HG02623 (cell line): ENCODE data around the gene GAB1.
A peak's percentile ranks its signal among the peaks of the same experiment; 100 is the strongest.

Source experiments
- ATAC-seq: cut with Tn5 transposase; IDR thresholded peaks from one replicate; pipeline ENCODE4 v1.9.1; 2021; ENCODE audit warnings: moderate library complexity; ENCODE audit not compliant: unreplicated experiment

The GAB1 gene

GRCh38 chr4:143407888-143408287 lies 71.2 kb downstream of the GAB1 start:
- no peak for ATAC-seq

- ATAC-seq = no peak
Measured at GRCh38 chr4:143410015-143410414, 73.3 kb downstream of the GAB1 start.

GRCh38 chr4:143411527-143412419 lies 75.1 kb downstream of the GAB1 start:
- no peak for ATAC-seq

GRCh38 chr4:143412420-143412758 lies 75.7 kb downstream of the GAB1 start:
- ATAC-seq = no peak

GRCh38 chr4:143417679-143418403 lies 81.2 kb downstream of the GAB1 start:
- peak; percentile 88 for ATAC-seq

GRCh38 chr4:143420227-143420626 lies 83.6 kb downstream of the GAB1 start:
- no peak for ATAC-seq

- ATAC-seq = no peak
Measured at GRCh38 chr4:143421609-143422008, 84.9 kb downstream of the GAB1 start.

GRCh38 chr4:143424276-143424675 lies 87.6 kb downstream of the GAB1 start:
- ATAC-seq = no peak

- no peak for ATAC-seq
Measured at GRCh38 chr4:143431526-143432257, 95.0 kb downstream of the GAB1 start.

GRCh38 chr4:143432258-143432591 lies 95.5 kb downstream of the GAB1 start:
- ATAC-seq = no peak

- ATAC-seq = no peak
Measured at GRCh38 chr4:143433231-143433630, 96.6 kb downstream of the GAB1 start.

GRCh38 chr4:143435955-143436354 lies 99.3 kb downstream of the GAB1 start:
- no peak for ATAC-seq

GRCh38 chr4:143437476-143437875 lies 100.8 kb downstream of the GAB1 start:
- ATAC-seq = no peak

GRCh38 chr4:143437937-143438336 lies 101.3 kb downstream of the GAB1 start:
- no peak for ATAC-seq

- ATAC-seq = no peak
Measured at GRCh38 chr4:143438710-143439109, 102.0 kb downstream of the GAB1 start.

- ATAC-seq = no peak
Measured at GRCh38 chr4:143441109-143441508, 104.4 kb downstream of the GAB1 start.

- ATAC-seq = no peak
Measured at GRCh38 chr4:143441678-143442077, 105.0 kb downstream of the GAB1 start.

- no peak for ATAC-seq
Measured at GRCh38 chr4:143443728-143444127, 107.1 kb downstream of the GAB1 start.

GRCh38 chr4:143451186-143451585 lies 114.5 kb downstream of the GAB1 start:
- ATAC-seq = no peak

GRCh38 chr4:143455211-143455610 lies 118.5 kb downstream of the GAB1 start:
- ATAC-seq = no peak

- ATAC-seq = no peak
Measured at GRCh38 chr4:143458966-143459365, 122.3 kb downstream of the GAB1 start.
